ENCODE measurements around the gene GDPD5.

Gene GDPD5

GRCh38 chr11:75492181-75492820 is 33.4 kb downstream of the GDPD5 start:
- Histone ChIP-seq H3K9me3 (ENCODE audit: control insufficient read depth in 1 of 2, low read length in 2 of 2) (no peaks in the 10 kb centered on the region), H3K4me1 (ENCODE audit: control insufficient read depth in 1 of 2, insufficient read depth in 2 of 2, low read length in 2 of 2) (no peaks in the 10 kb centered on the region), H3K36me3 (ENCODE audit: control insufficient read depth in 1 of 2, insufficient read depth in 2 of 2, low read length in 2 of 2) (no peaks in the 10 kb centered on the region), H3K9ac (ENCODE audit: low read depth in 1 of 2, low read length in 2 of 2) (no peak overlapping the region), H3K4me3 (ENCODE audit: low read depth in 1 of 2, low read length in 2 of 2) (no peak overlapping the region), H3K27me3 (ENCODE audit: control insufficient read depth in 1 of 2, insufficient read depth in 2 of 2, low read length in 2 of 2) (no peaks in the 10 kb centered on the region), H3K27ac (ENCODE audit: low read depth, low read length) (no peak overlapping the region)

DNA sequence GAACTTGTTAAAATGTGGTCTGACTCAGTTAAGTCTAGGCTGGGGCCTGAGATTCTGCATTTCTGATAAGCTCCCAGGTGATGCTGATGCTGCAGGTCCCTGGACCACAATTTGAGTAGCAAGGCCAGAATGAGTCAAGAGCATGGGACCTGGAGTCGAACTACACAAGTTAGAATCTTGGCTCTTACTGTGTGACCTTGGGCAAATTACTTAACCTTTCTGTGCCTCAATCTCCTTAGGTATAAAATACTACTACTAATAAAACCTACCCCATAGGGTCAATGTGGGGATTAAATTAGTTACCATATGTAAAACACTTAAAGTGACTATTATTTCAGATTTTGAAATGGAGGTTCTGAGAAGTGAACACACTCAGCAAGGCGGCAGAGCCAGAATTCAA is 34.3 kb downstream of the GDPD5 start:
- Histone ChIP-seq H3K4me3 (ENCODE audit: low read depth in 1 of 2, low read length in 2 of 2) (no peak overlapping the region), H3K9ac (ENCODE audit: low read depth in 1 of 2, low read length in 2 of 2) (no peak overlapping the region), H3K4me1 (ENCODE audit: control insufficient read depth in 1 of 2, insufficient read depth in 2 of 2, low read length in 2 of 2) (no peaks in the 10 kb centered on the region), H3K27me3 (ENCODE audit: control insufficient read depth in 1 of 2, insufficient read depth in 2 of 2, low read length in 2 of 2) (no peaks in the 10 kb centered on the region), H3K27ac (ENCODE audit: low read depth, low read length) (no peak overlapping the region), H3K9me3 (ENCODE audit: control insufficient read depth in 1 of 2, low read length in 2 of 2) (no peaks in the 10 kb centered on the region), H3K36me3 (ENCODE audit: control insufficient read depth in 1 of 2, insufficient read depth in 2 of 2, low read length in 2 of 2) (no peaks in the 10 kb centered on the region)

GRCh38 chr11:75490221-75491181 is 35.2 kb downstream of the GDPD5 start:
- Histone ChIP-seq H3K27ac (ENCODE audit: low read depth, low read length) (no peak overlapping the region), H3K4me3 (ENCODE audit: low read depth in 1 of 2, low read length in 2 of 2) (no peak overlapping the region), H3K4me1 (ENCODE audit: control insufficient read depth in 1 of 2, insufficient read depth in 2 of 2, low read length in 2 of 2) (no peaks in the 10 kb centered on the region), H3K9me3 (ENCODE audit: control insufficient read depth in 1 of 2, low read length in 2 of 2) (no peaks in the 10 kb centered on the region), H3K36me3 (ENCODE audit: control insufficient read depth in 1 of 2, insufficient read depth in 2 of 2, low read length in 2 of 2) (no peaks in the 10 kb centered on the region), H3K27me3 (ENCODE audit: control insufficient read depth in 1 of 2, insufficient read depth in 2 of 2, low read length in 2 of 2) (no peaks in the 10 kb centered on the region), H3K9ac (ENCODE audit: low read depth in 1 of 2, low read length in 2 of 2) (no peak overlapping the region)

DNA sequence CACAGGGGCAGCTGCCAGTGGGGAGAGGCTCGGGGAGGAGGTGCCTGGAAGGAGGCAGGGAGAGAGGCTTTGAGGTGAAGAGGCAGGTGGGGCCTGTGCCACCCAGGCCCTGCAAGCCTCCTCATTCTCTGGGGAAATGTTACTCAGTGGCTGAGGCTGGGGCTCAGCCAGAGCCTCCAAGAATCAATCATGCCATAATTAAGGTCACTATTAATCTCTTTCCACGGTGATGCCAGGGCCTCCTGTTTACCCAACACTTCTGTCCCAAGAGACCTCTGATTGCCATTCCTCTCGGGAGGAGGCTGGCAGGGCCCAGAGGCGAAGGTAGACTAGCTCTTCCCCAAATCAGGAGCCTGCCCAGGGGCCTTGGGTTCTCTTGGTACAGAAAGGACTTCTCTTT is 38.4 kb downstream of the GDPD5 start:
- Histone ChIP-seq H3K27ac (ENCODE audit: low read depth, low read length) (no peak overlapping the region), H3K9me3 (ENCODE audit: control insufficient read depth in 1 of 2, low read length in 2 of 2) (no peaks in the 10 kb centered on the region), H3K4me1 (ENCODE audit: control insufficient read depth in 1 of 2, insufficient read depth in 2 of 2, low read length in 2 of 2) (no peaks in the 10 kb centered on the region), H3K36me3 (ENCODE audit: control insufficient read depth in 1 of 2, insufficient read depth in 2 of 2, low read length in 2 of 2) (no peaks in the 10 kb centered on the region), H3K27me3 (ENCODE audit: control insufficient read depth in 1 of 2, insufficient read depth in 2 of 2, low read length in 2 of 2) (no peaks in the 10 kb centered on the region), H3K9ac (ENCODE audit: low read depth in 1 of 2, low read length in 2 of 2) (no peak overlapping the region), H3K4me3 (ENCODE audit: low read depth in 1 of 2, low read length in 2 of 2) (no peak overlapping the region)

- Histone ChIP-seq H3K36me3 (ENCODE audit: control insufficient read depth in 1 of 2, insufficient read depth in 2 of 2, low read length in 2 of 2) (no peaks in the 10 kb centered on the region), H3K9ac (ENCODE audit: low read depth in 1 of 2, low read length in 2 of 2) (no peak overlapping the region), H3K27me3 (ENCODE audit: control insufficient read depth in 1 of 2, insufficient read depth in 2 of 2, low read length in 2 of 2) (no peaks in the 10 kb centered on the region), H3K9me3 (ENCODE audit: control insufficient read depth in 1 of 2, low read length in 2 of 2) (no peaks in the 10 kb centered on the region), H3K4me1 (ENCODE audit: control insufficient read depth in 1 of 2, insufficient read depth in 2 of 2, low read length in 2 of 2) (no peaks in the 10 kb centered on the region), H3K27ac (ENCODE audit: low read depth, low read length) (no peak overlapping the region), H3K4me3 (ENCODE audit: low read depth in 1 of 2, low read length in 2 of 2) (no peak overlapping the region)
These were observed 40.0 kb downstream of the GDPD5 start for GRCh38 chr11:75485742-75486141.

GRCh38 chr11:75482931-75483469 is 42.7 kb downstream of the GDPD5 start:
- Histone ChIP-seq H3K27me3 (ENCODE audit: control insufficient read depth in 1 of 2, insufficient read depth in 2 of 2, low read length in 2 of 2) (no peaks in the 10 kb centered on the region), H3K4me3 (ENCODE audit: low read depth in 1 of 2, low read length in 2 of 2) (no peak overlapping the region), H3K27ac (ENCODE audit: low read depth, low read length) (no peak overlapping the region), H3K9me3 (ENCODE audit: control insufficient read depth in 1 of 2, low read length in 2 of 2) (no peaks in the 10 kb centered on the region), H3K9ac (ENCODE audit: low read depth in 1 of 2, low read length in 2 of 2) (no peak overlapping the region), H3K36me3 (ENCODE audit: control insufficient read depth in 1 of 2, insufficient read depth in 2 of 2, low read length in 2 of 2) (no peaks in the 10 kb centered on the region), H3K4me1 (ENCODE audit: control insufficient read depth in 1 of 2, insufficient read depth in 2 of 2, low read length in 2 of 2) (no peaks in the 10 kb centered on the region)

DNA sequence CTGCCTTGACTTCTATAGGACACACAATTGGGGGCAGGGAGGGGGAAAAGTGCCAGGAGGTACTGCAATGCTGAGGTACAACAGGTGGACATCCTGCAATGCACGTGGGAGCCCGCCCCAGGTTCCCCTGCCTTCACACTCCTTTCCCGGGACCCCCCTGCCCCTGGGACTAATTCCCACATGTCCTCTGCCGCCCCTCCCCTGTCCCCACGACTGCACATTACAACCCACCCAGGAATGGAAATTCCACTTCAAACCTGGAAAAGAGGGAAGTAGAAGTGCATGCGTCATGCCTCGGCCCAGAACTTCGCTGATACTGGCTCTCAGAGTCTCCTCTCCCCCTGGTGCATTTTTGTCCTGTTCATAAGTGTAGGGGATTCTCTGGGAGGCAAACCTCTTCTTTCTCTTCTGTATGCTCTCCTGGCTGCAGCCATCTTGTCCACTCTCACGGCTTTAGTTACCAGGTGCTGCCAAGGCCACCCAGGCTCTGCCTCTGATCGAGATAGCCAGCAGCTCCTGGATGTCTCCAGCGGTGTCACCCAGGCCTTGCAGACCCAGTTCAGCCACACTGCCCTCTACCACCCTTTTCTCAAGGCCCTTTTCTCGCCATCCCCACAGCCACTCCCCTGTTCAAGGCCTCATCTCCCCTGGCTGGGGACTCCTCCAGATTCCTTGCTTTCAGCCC is 43.7 kb downstream of the GDPD5 start:
- H3K27me3 ChIP-seq (ENCODE audit: control insufficient read depth in 1 of 2, insufficient read depth in 2 of 2, low read length in 2 of 2) = no peaks in the 10 kb centered on the region

GRCh38 chr11:75481223-75481921 is 44.4 kb downstream of the GDPD5 start:
- H3K9ac ChIP-seq (ENCODE audit: low read depth in 1 of 2, low read length in 2 of 2) = no peak overlapping the region
- H3K4me3 ChIP-seq (ENCODE audit: low read depth in 1 of 2, low read length in 2 of 2) = no peak overlapping the region
- no peak overlapping the region for H3K27ac ChIP-seq (ENCODE audit: low read depth, low read length)
- H3K4me1 ChIP-seq (ENCODE audit: control insufficient read depth in 1 of 2, insufficient read depth in 2 of 2, low read length in 2 of 2) = no peaks in the 10 kb centered on the region
- no peaks in the 10 kb centered on the region for H3K27me3 ChIP-seq (ENCODE audit: control insufficient read depth in 1 of 2, insufficient read depth in 2 of 2, low read length in 2 of 2)
- H3K36me3 ChIP-seq (ENCODE audit: control insufficient read depth in 1 of 2, insufficient read depth in 2 of 2, low read length in 2 of 2) = no peaks in the 10 kb centered on the region
- H3K9me3 ChIP-seq (ENCODE audit: control insufficient read depth in 1 of 2, low read length in 2 of 2) = no peaks in the 10 kb centered on the region

More for the DNA sequence above, 43.7 kb downstream of the GDPD5 start:
- Histone ChIP-seq H3K9me3 (ENCODE audit: control insufficient read depth in 1 of 2, low read length in 2 of 2) (no peaks in the 10 kb centered on the region), H3K4me1 (ENCODE audit: control insufficient read depth in 1 of 2, insufficient read depth in 2 of 2, low read length in 2 of 2) (no peaks in the 10 kb centered on the region), H3K9ac (ENCODE audit: low read depth in 1 of 2, low read length in 2 of 2) (no peak overlapping the region), H3K36me3 (ENCODE audit: control insufficient read depth in 1 of 2, insufficient read depth in 2 of 2, low read length in 2 of 2) (no peaks in the 10 kb centered on the region), H3K27ac (ENCODE audit: low read depth, low read length) (no peak overlapping the region), H3K4me3 (ENCODE audit: low read depth in 1 of 2, low read length in 2 of 2) (no peak overlapping the region)

DNA sequence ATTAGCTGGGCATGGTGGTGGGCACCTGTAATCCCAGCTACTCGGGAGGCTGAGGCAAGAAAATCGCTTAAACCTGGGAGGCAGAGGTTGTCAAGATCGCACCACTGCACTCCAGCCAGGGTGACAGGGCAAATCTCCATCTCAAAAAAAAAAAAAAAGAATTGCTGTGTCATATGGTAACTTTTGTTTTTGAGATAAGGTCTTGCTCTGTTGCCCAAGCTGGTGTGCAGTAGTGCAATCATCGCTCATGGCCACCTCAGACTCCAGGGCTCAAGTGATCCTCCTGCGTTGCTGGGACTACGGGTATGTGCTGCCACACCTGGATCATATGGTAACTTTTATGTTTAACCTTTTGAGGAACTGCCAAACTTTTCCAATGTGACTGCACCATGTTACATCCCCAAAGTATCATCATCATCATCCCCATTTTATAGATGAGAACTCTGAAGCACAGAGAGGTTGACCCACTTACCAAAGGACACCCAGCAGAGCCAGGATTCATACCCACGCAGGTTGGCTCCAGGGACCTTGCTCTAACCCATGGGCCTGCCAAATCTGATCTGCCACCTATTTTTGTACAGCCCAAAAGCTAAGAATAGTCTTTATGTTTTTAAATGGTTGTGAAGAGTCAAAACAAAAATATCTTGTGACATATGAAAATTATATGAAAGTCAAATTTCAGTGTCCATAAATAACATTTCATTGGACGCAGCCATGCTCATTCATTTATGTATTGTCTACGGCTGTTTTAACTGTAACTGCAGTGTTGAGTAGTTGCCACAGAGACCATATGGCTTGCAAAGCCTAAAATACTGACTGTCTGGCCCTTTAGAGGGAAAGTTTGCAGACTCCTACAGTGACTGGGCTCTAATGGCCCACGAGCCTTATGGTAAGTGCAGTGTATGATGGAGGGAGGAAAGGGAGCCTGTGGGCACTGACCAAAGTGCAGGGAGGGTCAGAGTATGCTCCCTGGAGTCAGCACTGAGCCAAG is 45.3 kb downstream of the GDPD5 start:
- peaks cover 7 to 8% of the 10 kb centered on the region in 2 donors for H3K4me1 ChIP-seq (ENCODE audit: control insufficient read depth in 1 of 2, insufficient read depth in 2 of 2, low read length in 2 of 2)
- H3K4me3 ChIP-seq (ENCODE audit: low read depth in 1 of 2, low read length in 2 of 2) = no peak overlapping the region
- H3K9me3 ChIP-seq (ENCODE audit: control insufficient read depth in 1 of 2, low read length in 2 of 2) = no peaks in the 10 kb centered on the region
- H3K36me3 ChIP-seq (ENCODE audit: control insufficient read depth in 1 of 2, insufficient read depth in 2 of 2, low read length in 2 of 2) = no peaks in the 10 kb centered on the region
- no peaks in the 10 kb centered on the region for H3K27me3 ChIP-seq (ENCODE audit: control insufficient read depth in 1 of 2, insufficient read depth in 2 of 2, low read length in 2 of 2)
- H3K27ac ChIP-seq (ENCODE audit: low read depth, low read length) = no peak overlapping the region
- H3K9ac ChIP-seq (ENCODE audit: low read depth in 1 of 2, low read length in 2 of 2) = no peak overlapping the region
